Mesenchymal stem cell (in vitro differentiated cells and primary cell): ENCODE measurements around the gene ZNF92.
"Not testable (repeated sequence)": the region's sequence is repeated elsewhere in the genome, so short reads cannot be mapped to it uniquely, and the experiment has no call there.

Source experiments
- DNase-seq: peaks from one replicate; pipeline ENCODE4 v3.0.0-alpha.2; 2013
- H2AFZ ChIP-seq: one replicate; pipeline ENCODE4 v1.6.1; 2013; ENCODE audit warnings: low read depth, mild to moderate bottlenecking, control low read depth, inconsistent platforms, low read length, moderate library complexity
- H2AK5ac ChIP-seq: 2 replicates; pipeline ENCODE4 v1.6.1; 2013; ENCODE audit warnings: low read length, moderate library complexity, mild to moderate bottlenecking, inconsistent platforms; ENCODE audit not compliant: severe bottlenecking
- H2BK120ac ChIP-seq: one replicate; pipeline ENCODE4 v1.6.1; 2013; ENCODE audit warnings: low read depth, mild to moderate bottlenecking, inconsistent platforms, low read length, moderate library complexity
- H2BK12ac ChIP-seq, 2 experiments: one replicate each; pipeline ENCODE4 v1.6.1; 2013; ENCODE audit warnings: inconsistent platforms in 2 of 2, low read length in 2 of 2, mild to moderate bottlenecking in 2 of 2, moderate library complexity in 2 of 2, control low read depth in 1 of 2
- H2BK15ac ChIP-seq: one replicate; pipeline ENCODE4 v1.6.1; 2013; ENCODE audit warnings: mild to moderate bottlenecking, low read depth, inconsistent platforms; ENCODE audit not compliant: poor library complexity, severe bottlenecking
- H2BK5ac ChIP-seq: 2 replicates; pipeline ENCODE4 v1.6.1; 2013; ENCODE audit warnings: low read depth, mild to moderate bottlenecking, low read length, control low read depth, inconsistent platforms; ENCODE audit not compliant: poor library complexity, severe bottlenecking
- H3K14ac ChIP-seq, 2 experiments: one replicate each; pipeline ENCODE4 v1.6.1; 2013; ENCODE audit warnings: inconsistent platforms in 2 of 2, low read length in 2 of 2, control low read depth in 1 of 2, mild to moderate bottlenecking in 1 of 2, moderate library complexity in 1 of 2
- H3K18ac ChIP-seq, 2 experiments: one replicate each; pipeline ENCODE4 v1.6.1; 2013; ENCODE audit warnings: inconsistent platforms in 2 of 2, low read length in 2 of 2, control low read depth in 1 of 2, low read depth in 1 of 2, mild to moderate bottlenecking in 1 of 2
- H3K23ac ChIP-seq, 2 experiments: one replicate each; pipeline ENCODE4 v1.6.1; 2013; ENCODE audit warnings: inconsistent platforms in 2 of 2, low read length in 2 of 2, mild to moderate bottlenecking in 2 of 2, moderate library complexity in 2 of 2, control low read depth in 1 of 2
- H3K27ac ChIP-seq: 2 replicates; pipeline ENCODE4 v1.5.1; 2013; ENCODE audit warnings: mild to moderate bottlenecking, moderate library complexity, low read length, control low read depth, inconsistent platforms; ENCODE audit not compliant: poor library complexity, severe bottlenecking
- H3K27me3 ChIP-seq, 2 experiments: 2 replicates each; pipeline versions ENCODE4 v1.6.1 to v1.7.0; 2013; ENCODE audit warnings: low read length in 2 of 2, mild to moderate bottlenecking in 2 of 2, moderate library complexity in 2 of 2, control low read depth in 1 of 2, inconsistent platforms in 1 of 2; ENCODE audit not compliant: control insufficient read depth in 1 of 2, insufficient read depth in 1 of 2
- H3K36me3 ChIP-seq, 2 experiments: 2 replicates each; pipeline versions ENCODE4 v1.6.1 to v1.7.0; 2013; ENCODE audit warnings: low read length in 2 of 2, control low read depth in 1 of 2, inconsistent platforms in 1 of 2, low read depth in 1 of 2, mild to moderate bottlenecking in 1 of 2; ENCODE audit not compliant: insufficient read depth in 2 of 2, control insufficient read depth in 1 of 2
- H3K4ac ChIP-seq, 2 experiments: one replicate each; pipeline ENCODE4 v1.6.1; 2013; ENCODE audit warnings: inconsistent platforms in 2 of 2, low read length in 2 of 2, mild to moderate bottlenecking in 2 of 2, moderate library complexity in 2 of 2, control low read depth in 1 of 2, low read depth in 1 of 2
- H3K4me1 ChIP-seq: 2 replicates; pipeline ENCODE4 v1.6.1; 2013; ENCODE audit warnings: low read depth, low read length, control low read depth; ENCODE audit not compliant: control insufficient read depth, insufficient read depth
- H3K4me2 ChIP-seq: 2 replicates; pipeline ENCODE4 v1.6.1; 2013; ENCODE audit warnings: low read length, mild to moderate bottlenecking, inconsistent platforms; ENCODE audit not compliant: poor library complexity, severe bottlenecking
- H3K4me3 ChIP-seq, 2 experiments: 2 replicates each; pipeline versions ENCODE4 v1.5.1 to v1.7.0; 2013; ENCODE audit warnings: low read length in 2 of 2, mild to moderate bottlenecking in 2 of 2, control low read depth in 1 of 2, low read depth in 1 of 2; ENCODE audit not compliant: insufficient read depth in 1 of 2
- H3K79me1 ChIP-seq: replicated peaks from 2 replicates; pipeline ENCODE4 v1.6.1; 2013; ENCODE audit warnings: mild to moderate bottlenecking, control low read depth, low read length, inconsistent platforms; ENCODE audit not compliant: poor library complexity, severe bottlenecking
- H3K9ac ChIP-seq: 2 replicates; pipeline ENCODE4 v1.7.0; 2013; ENCODE audit warnings: mild to moderate bottlenecking, low read length, moderate library complexity
- H3K9me3 ChIP-seq: 2 replicates; pipeline ENCODE4 v1.7.0; 2013; ENCODE audit warnings: mild to moderate bottlenecking, low read length; ENCODE audit not compliant: control insufficient read depth
- H4K8ac ChIP-seq: one replicate; pipeline ENCODE4 v1.6.1; 2013; ENCODE audit warnings: inconsistent platforms, mild to moderate bottlenecking, low read length, moderate library complexity
- H4K91ac ChIP-seq: one replicate; pipeline ENCODE4 v1.6.1; 2013; ENCODE audit warnings: mild to moderate bottlenecking, low read length, inconsistent platforms
- WGBS: methylation state at CpG from one replicate; pipeline ENCODE4 v1.1.7; 2013; ENCODE audit warnings: mixed read lengths; 5-methylcytosine and 5-hydroxymethylcytosine counted together

Gene ZNF92

DNA sequence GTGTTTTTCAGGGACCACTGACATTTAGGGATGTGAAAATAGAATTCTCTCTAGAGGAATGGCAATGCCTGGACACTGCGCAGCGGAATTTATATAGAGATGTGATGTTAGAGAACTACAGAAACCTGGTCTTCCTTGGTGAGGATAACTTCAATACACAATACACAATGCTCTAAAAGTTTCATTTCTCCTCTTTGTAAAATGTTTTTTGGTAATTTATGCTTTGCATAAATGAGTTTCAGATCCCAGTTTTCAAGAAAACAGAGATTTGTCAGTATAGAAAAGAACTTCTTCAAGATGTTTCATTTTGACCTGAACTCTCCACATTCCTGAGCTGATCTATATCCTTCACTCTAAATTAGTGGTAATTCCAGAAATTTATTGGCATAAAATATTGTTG is 14.2 kb downstream of the ZNF92 start:
- Histone ChIP-seq H3K18ac (no peak overlapping the region), H2BK15ac (no peak overlapping the region), H3K4ac (no peak overlapping the region), H3K79me1 (peaks cover 16% of the 10 kb centered on the region), H2AK5ac (no peak overlapping the region), H3K23ac (no peak overlapping the region), H3K27me3 (no peaks in the 10 kb centered on the region), H2BK5ac (no peak overlapping the region), H3K14ac (no peak overlapping the region), H3K4me1 (no peaks in the 10 kb centered on the region), H3K27ac (no peak overlapping the region), H4K8ac (no peak overlapping the region), H4K91ac (no peak overlapping the region), H3K9ac (no peak overlapping the region), H3K9me3 (no peaks in the 10 kb centered on the region), H2BK120ac (no peak overlapping the region), H3K4me2 (no peak overlapping the region), H3K4me3 (no peak overlapping the region), H3K36me3 (peaks cover 8 to 39% of the 10 kb centered on the region in 2 experiments), H2BK12ac (no peak overlapping the region), H2AFZ (no peak overlapping the region)
- WGBS, result no CpG with 5 or more reads among the region's 2 CpGs
- DNase-seq, result no peak

- Histone ChIP-seq H3K9me3 (peaks cover under 1% of the 10 kb centered on the region), H3K27me3 (no peaks in the 10 kb centered on the region), H3K79me1 (peaks cover 16% of the 10 kb centered on the region), H3K18ac (no peak overlapping the region), H3K9ac (no peak overlapping the region), H2BK15ac (no peak overlapping the region), H2BK5ac (no peak overlapping the region), H2BK12ac (no peak overlapping the region), H4K91ac (no peak overlapping the region), H3K4ac (no peak overlapping the region), H4K8ac (no peak overlapping the region), H2BK120ac (no peak overlapping the region), H2AFZ (no peak overlapping the region), H3K14ac (no peak overlapping the region), H3K4me2 (no peak overlapping the region), H3K4me1 (no peaks in the 10 kb centered on the region), H3K36me3 (peaks cover 8 to 44% of the 10 kb centered on the region in 2 experiments), H3K23ac (no peak overlapping the region), H3K27ac (no peak overlapping the region), H2AK5ac (no peak overlapping the region), H3K4me3 (no peak overlapping the region)
- 66% methylated on average over 4 of the region's 4 CpGs for WGBS
- peak; percentile 34 for DNase-seq
Observed at GRCh38 chr7:65390588-65390987, 16.9 kb downstream of the ZNF92 start.

DNA sequence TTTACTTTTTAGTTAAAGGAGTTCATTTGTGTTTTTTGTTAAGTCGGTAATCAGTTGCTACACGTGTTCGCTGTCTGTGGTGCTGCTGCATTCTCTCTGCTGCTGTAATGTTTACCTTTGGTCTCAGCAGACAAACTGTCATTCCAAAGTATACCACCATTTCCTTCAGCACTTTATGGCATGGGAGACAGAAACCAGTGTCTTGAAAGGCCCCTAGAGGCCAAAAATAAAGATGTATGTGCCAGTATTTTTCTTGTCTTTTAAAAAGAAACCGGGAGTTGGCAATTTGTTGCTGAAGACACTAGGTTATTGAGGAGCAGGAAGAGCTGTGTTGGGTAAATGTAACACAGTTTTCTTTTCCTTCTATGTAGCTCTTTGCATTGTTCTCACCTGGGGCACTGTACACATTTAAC is 24.1 kb downstream of the ZNF92 start:
- Histone ChIP-seq H3K9ac (no peak overlapping the region), H2BK12ac (no peak overlapping the region), H2AK5ac (no peak overlapping the region), H3K27ac (no peak overlapping the region), H2BK15ac (no peak overlapping the region), H2BK5ac (no peak overlapping the region), H3K4me3 (no peak overlapping the region), H3K4ac (no peak overlapping the region), H3K14ac (no peak overlapping the region), H4K8ac (no peak overlapping the region), H2AFZ (no peak overlapping the region), H4K91ac (no peak overlapping the region), H3K9me3 (peaks cover 17% of the 10 kb centered on the region), H3K4me2 (no peak overlapping the region), H3K79me1 (peaks cover 12% of the 10 kb centered on the region), H2BK120ac (no peak overlapping the region), H3K18ac (no peak overlapping the region), H3K4me1 (no peaks in the 10 kb centered on the region), H3K23ac (no peak overlapping the region), H3K27me3 (no peaks in the 10 kb centered on the region), H3K36me3 (peaks cover 5 to 44% of the 10 kb centered on the region in 2 experiments)
- WGBS, result 76% methylated on average over 2 of the region's 4 CpGs
- peak; percentile 54 for DNase-seq

GRCh38 chr7:65398671-65399070 is 25.0 kb downstream of the ZNF92 start:
- H3K9ac ChIP-seq, H3K27ac ChIP-seq, H2BK12ac ChIP-seq, H3K14ac ChIP-seq, H2BK120ac ChIP-seq, H2AK5ac ChIP-seq, H2BK15ac ChIP-seq, H4K8ac ChIP-seq, H3K4ac ChIP-seq, H3K23ac ChIP-seq, H3K4me1 ChIP-seq, H3K27me3 ChIP-seq, H3K4me3 ChIP-seq, H3K18ac ChIP-seq, H2AFZ ChIP-seq, H3K4me2 ChIP-seq, DNase-seq, H2BK5ac ChIP-seq, H4K91ac ChIP-seq: not testable (repeated sequence)
- H3K79me1 ChIP-seq, result peaks cover 10% of the 10 kb centered on the region
- peaks cover 25% of the 10 kb centered on the region for H3K9me3 ChIP-seq
- 89% methylated on average over 2 of the region's 3 CpGs for WGBS
- peaks cover 3 to 39% of the 10 kb centered on the region in 2 experiments for H3K36me3 ChIP-seq
